GM10847 (cell line): ENCODE data around the gene DRD3.

ENCODE experiments used
- POLR2A ChIP-seq: IDR thresholded peaks from 2 replicates; pipeline ENCODE4 v1.6.1; 2011; ENCODE audit not compliant: insufficient read length; ENCODE audit errors: extremely low read depth

Gene DRD3

GRCh38 chr3:114147251-114147650 lies 31.6 kb downstream of the DRD3 start:
- no peak for TF ChIP-seq POLR2A

GRCh38 chr3:114144909-114145688 lies 33.8 kb downstream of the DRD3 start:
- TF ChIP-seq POLR2A = no peak

- no peak for TF ChIP-seq POLR2A
Measured at GRCh38 chr3:114143817-114144216, 35.0 kb downstream of the DRD3 start.

GRCh38 chr3:114139836-114140235 lies 39.0 kb downstream of the DRD3 start:
- no peak for TF ChIP-seq POLR2A

- TF ChIP-seq POLR2A = no peak
Measured at GRCh38 chr3:114133947-114134346, 44.9 kb downstream of the DRD3 start.

GRCh38 chr3:114132500-114132899 lies 46.4 kb downstream of the DRD3 start:
- TF ChIP-seq POLR2A = no peak

GRCh38 chr3:114128826-114129225 lies 50.0 kb downstream of the DRD3 start:
- TF ChIP-seq POLR2A = no peak

- no peak for TF ChIP-seq POLR2A
Measured at GRCh38 chr3:114128231-114128630, 50.6 kb downstream of the DRD3 start.

- TF ChIP-seq POLR2A = no peak
Measured at GRCh38 chr3:114127517-114127916, 51.3 kb downstream of the DRD3 start.

GRCh38 chr3:114126461-114126860 lies 52.4 kb downstream of the DRD3 start:
- TF ChIP-seq POLR2A = no peak

GRCh38 chr3:114122027-114122709 lies 56.7 kb downstream of the DRD3 start:
- TF ChIP-seq POLR2A = no peak

- no peak for TF ChIP-seq POLR2A
Measured at GRCh38 chr3:114120211-114120610, 58.6 kb downstream of the DRD3 start.

- no peak for TF ChIP-seq POLR2A
Measured at GRCh38 chr3:114119776-114120175, 59.1 kb downstream of the DRD3 start.

GRCh38 chr3:114115143-114115542 lies 63.7 kb downstream of the DRD3 start:
- TF ChIP-seq POLR2A = no peak

- no peak for TF ChIP-seq POLR2A
Measured at GRCh38 chr3:114114719-114115118, 64.1 kb downstream of the DRD3 start.

- no peak for TF ChIP-seq POLR2A
Measured at GRCh38 chr3:114112696-114113095, 66.2 kb downstream of the DRD3 start.
